ENCODE results near the gene EIF4H.

Gene EIF4H

DNA sequence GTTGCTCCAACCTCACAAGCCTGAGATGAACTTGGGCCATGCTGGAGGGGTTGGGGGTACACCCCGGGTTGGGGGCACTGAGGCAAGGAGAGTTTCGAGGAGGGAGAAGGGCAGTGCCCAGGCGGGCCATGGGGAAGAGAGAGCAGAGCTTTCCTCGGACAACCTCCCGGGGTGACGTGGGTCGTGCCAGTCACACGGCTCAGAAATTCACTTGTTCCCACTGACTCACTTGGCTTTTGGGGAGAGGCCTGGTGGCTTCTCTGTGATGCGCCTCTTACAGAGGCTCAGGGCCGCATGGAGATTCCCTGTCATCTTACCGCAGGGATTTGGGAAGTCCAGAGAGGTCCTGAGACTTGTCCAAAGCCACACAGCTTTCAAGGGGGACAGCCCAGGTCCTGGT, 38.5 kb downstream of the EIF4H start:
- TF ChIP-seq, protein P1, sequence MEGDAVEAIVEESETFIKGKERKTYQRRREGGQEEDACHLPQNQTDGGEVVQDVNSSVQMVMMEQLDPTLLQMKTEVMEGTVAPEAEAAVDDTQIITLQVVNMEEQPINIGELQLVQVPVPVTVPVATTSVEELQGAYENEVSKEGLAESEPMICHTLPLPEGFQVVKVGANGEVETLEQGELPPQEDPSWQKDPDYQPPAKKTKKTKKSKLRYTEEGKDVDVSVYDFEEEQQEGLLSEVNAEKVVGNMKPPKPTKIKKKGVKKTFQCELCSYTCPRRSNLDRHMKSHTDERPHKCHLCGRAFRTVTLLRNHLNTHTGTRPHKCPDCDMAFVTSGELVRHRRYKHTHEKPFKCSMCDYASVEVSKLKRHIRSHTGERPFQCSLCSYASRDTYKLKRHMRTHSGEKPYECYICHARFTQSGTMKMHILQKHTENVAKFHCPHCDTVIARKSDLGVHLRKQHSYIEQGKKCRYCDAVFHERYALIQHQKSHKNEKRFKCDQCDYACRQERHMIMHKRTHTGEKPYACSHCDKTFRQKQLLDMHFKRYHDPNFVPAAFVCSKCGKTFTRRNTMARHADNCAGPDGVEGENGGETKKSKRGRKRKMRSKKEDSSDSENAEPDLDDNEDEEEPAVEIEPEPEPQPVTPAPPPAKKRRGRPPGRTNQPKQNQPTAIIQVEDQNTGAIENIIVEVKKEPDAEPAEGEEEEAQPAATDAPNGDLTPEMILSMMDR (conservative IDR thresholded peaks at IDR 0.05; ENCODE audit: low read length), result no peak
- H3K4me3 ChIP-seq (ENCODE audit: low read length), result no peak overlapping the region
- no peak for DNase-seq (ENCODE audit: low read depth)

DNA sequence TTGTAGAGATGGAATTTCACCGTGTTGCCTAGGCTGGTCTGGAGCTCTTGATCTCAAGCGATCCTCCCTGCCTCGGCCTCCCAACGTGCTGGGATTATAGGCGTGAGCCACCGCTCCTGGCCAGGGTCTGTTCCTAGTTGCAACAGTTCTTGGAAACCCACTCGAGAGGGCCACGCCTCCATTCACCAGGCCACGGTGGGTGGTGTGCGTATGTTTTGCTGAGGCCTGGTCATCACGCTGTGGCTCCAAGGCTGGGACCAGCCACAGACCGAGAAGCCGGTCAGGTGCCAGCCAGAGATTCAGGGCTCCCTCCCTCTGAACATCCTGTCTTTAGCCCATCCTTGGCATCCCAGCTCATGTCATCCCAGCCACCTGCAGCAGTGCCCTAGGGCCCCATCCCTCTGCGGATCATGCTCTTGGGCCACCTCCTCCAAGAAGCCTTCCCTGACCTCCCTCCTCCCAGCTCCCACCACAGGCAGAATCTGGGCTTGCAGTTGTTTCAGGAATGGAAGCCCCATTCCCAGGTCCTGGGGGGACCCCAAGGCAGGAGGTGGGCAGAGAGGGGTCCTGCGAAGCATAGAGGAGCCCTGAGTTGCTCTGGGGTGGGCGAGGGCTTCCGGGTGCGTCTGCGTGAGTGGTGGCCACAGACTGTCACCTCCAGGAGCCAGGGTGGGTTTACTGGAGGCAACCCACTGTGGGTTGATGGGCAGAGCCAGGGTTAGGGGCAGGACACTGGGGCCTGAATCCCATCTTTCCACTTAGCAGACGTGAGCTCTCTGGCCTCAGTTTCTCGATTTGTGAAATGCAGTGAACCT, 40.9 kb downstream of the EIF4H start:
- no peak for DNase-seq (ENCODE audit: low read depth)
- no peak overlapping the region for H3K4me3 ChIP-seq (ENCODE audit: low read length)
- TF ChIP-seq, protein P1 (conservative IDR thresholded peaks at IDR 0.05; ENCODE audit: low read length), result no peak

DNA sequence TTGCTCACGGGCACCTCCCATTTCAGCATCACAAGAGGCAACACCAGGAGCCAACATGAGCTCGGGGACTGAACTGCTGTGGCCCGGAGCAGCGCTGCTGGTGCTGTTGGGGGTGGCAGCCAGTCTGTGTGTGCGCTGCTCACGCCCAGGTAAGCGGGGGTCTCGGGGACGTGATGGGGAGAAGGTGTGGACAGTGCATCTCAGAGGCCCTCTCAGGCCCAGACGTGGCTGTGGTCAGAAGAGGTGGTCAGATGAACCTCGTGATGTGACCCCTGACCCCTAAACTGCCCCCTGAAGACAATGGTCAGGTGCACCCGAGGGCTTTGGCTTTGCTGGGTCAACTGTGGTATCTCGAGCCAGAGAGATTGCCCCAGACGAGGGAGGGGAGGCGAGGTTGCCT, 41.8 kb downstream of the EIF4H start:
- H3K4me3 ChIP-seq (ENCODE audit: low read length), result no peak overlapping the region
- no peak for DNase-seq (ENCODE audit: low read depth)

GRCh38 chr7:74216361-74216761, 42.2 kb downstream of the EIF4H start:
- no peak for DNase-seq (ENCODE audit: low read depth)
- H3K4me3 ChIP-seq (ENCODE audit: low read length), result no peak overlapping the region
- TF ChIP-seq, protein P1 (conservative IDR thresholded peaks at IDR 0.05; ENCODE audit: low read length), result no peak

More for the DNA sequence above, 41.8 kb downstream of the EIF4H start:
- TF ChIP-seq, protein P1 (conservative IDR thresholded peaks at IDR 0.05; ENCODE audit: low read length), result no peak

GRCh38 chr7:74217455-74218342, 43.5 kb downstream of the EIF4H start:
- TF ChIP-seq, protein P1 (conservative IDR thresholded peaks at IDR 0.05; ENCODE audit: low read length), result no peak
- H3K4me3 ChIP-seq (ENCODE audit: low read length), result no peak overlapping the region
- DNase-seq (ENCODE audit: low read depth), result no peak

DNA sequence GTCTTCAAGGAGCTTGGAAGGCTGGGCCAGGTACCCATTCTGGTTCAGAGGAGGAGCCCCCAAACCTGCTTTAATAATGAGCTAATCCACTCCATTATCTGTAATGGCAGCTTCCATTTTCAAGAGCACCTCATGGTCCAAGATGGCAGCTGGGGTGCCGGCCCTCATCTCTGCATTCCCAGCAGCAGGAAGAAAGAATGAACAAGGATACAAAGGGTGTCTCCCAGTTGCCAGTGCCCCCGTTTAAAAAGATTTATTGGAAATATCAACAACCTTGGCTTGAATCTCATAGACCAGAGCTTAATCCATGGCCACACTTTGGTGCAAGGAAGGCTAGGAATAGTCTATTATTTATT, 44.2 kb downstream of the EIF4H start:
- H3K4me3 ChIP-seq (ENCODE audit: low read length), result no peak overlapping the region
- TF ChIP-seq, protein P1 (conservative IDR thresholded peaks at IDR 0.05; ENCODE audit: low read length), result no peak

More for the DNA sequence above, 44.2 kb downstream of the EIF4H start:
- no peak for DNase-seq (ENCODE audit: low read depth)
